ENCODE data around the gene ADGRV1.

Gene ADGRV1

GRCh38 chr5:90529194-90529938 is 29.2 kb upstream of the ADGRV1 start, which contains the start of gene LYSMD3:
Gene LYSMD3 (minus strand): TSS chr5:90529584. CDS start chr5:90525289, 4,295 bp downstream.
- no peak for TF ChIP-seq CTCF (IDR thresholded peaks at IDR 0.05)

- TF ChIP-seq CTCF (IDR thresholded peaks at IDR 0.05) = peak; percentile 83
These were observed 28.5 kb upstream of the ADGRV1 start for GRCh38 chr5:90529939-90530677.

GRCh38 chr5:90530736-90531487 is 27.7 kb upstream of the ADGRV1 start:
- TF ChIP-seq CTCF (IDR thresholded peaks at IDR 0.05) = no peak

GRCh38 chr5:90533794-90534193 is 24.8 kb upstream of the ADGRV1 start:
- TF ChIP-seq CTCF (IDR thresholded peaks at IDR 0.05) = no peak

GRCh38 chr5:90534922-90535321 is 23.7 kb upstream of the ADGRV1 start:
- no peak for TF ChIP-seq CTCF (IDR thresholded peaks at IDR 0.05)

GRCh38 chr5:90542827-90543519 is 15.6 kb upstream of the ADGRV1 start:
- TF ChIP-seq CTCF (IDR thresholded peaks at IDR 0.05) = no peak

- TF ChIP-seq CTCF (IDR thresholded peaks at IDR 0.05) = no peak
These were observed 13.1 kb upstream of the ADGRV1 start for GRCh38 chr5:90545511-90545910.
